Measurements from ENCODE around the gene HHIPL1. TPM values are rescaled to one million over a fixed set of nuclear protein-coding genes. Genes with fewer than 3 reads are reported as not detected.

The HHIPL1 gene
- total RNA-seq, 1 experiment from 2014 or later = 2.1 TPM

GRCh38 chr14:99716091-99716849 is 71.3 kb downstream of the HHIPL1 start:
- DNase-seq (ENCODE audit: low read depth, low spot score) (no peak), ATAC-seq (no peak)
- no peaks in the 10 kb centered on the region for H3K27me3 ChIP-seq (ENCODE audit: control insufficient read depth, insufficient read depth, low read length)
- H3K4me3 ChIP-seq (ENCODE audit: low read depth in 2 of 2, low read length in 2 of 2) = no peak overlapping the region
- no peak overlapping the region for H3K27ac ChIP-seq (ENCODE audit: low read length)
- H3K4me1 ChIP-seq (ENCODE audit: control insufficient read depth, insufficient read depth, low read length) = no peaks in the 10 kb centered on the region
- no peaks in the 10 kb centered on the region for H3K9me3 ChIP-seq (ENCODE audit: control insufficient read depth, insufficient read depth, low read depth, low read length)
- BruUV-seq (replicated peaks) = no TSS peak
- intact Hi-C loops (cut with micrococcal nuclease; ENCODE audit: unreplicated experiment) (no loop called here), in situ Hi-C loops (cut with HindIII; ENCODE audit: low pct_unique_long_range_greater_than_20kb, low sequenced_read_pairs) (no loop called here)
- TF ChIP-seq, protein P1, sequence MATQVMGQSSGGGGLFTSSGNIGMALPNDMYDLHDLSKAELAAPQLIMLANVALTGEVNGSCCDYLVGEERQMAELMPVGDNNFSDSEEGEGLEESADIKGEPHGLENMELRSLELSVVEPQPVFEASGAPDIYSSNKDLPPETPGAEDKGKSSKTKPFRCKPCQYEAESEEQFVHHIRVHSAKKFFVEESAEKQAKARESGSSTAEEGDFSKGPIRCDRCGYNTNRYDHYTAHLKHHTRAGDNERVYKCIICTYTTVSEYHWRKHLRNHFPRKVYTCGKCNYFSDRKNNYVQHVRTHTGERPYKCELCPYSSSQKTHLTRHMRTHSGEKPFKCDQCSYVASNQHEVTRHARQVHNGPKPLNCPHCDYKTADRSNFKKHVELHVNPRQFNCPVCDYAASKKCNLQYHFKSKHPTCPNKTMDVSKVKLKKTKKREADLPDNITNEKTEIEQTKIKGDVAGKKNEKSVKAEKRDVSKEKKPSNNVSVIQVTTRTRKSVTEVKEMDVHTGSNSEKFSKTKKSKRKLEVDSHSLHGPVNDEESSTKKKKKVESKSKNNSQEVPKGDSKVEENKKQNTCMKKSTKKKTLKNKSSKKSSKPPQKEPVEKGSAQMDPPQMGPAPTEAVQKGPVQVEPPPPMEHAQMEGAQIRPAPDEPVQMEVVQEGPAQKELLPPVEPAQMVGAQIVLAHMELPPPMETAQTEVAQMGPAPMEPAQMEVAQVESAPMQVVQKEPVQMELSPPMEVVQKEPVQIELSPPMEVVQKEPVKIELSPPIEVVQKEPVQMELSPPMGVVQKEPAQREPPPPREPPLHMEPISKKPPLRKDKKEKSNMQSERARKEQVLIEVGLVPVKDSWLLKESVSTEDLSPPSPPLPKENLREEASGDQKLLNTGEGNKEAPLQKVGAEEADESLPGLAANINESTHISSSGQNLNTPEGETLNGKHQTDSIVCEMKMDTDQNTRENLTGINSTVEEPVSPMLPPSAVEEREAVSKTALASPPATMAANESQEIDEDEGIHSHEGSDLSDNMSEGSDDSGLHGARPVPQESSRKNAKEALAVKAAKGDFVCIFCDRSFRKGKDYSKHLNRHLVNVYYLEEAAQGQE (IDR thresholded peaks at IDR 0.05; ENCODE audit: insufficient read depth in 1 of 2, low read depth in 2 of 2, low read length in 1 of 2) = no peak
- TF ChIP-seq POLR2AphosphoS5 (IDR thresholded peaks at IDR 0.05; ENCODE audit: low read depth, low read length) = no peak
- TF ChIP-seq SIN3A (IDR thresholded peaks at IDR 0.05; ENCODE audit: borderline replicate concordance, insufficient read depth, low read depth, low read length) = no peak
- no peak for TF ChIP-seq TCF7L2 (IDR thresholded peaks at IDR 0.05; ENCODE audit: low read depth, low read length)
- TF ChIP-seq CTCF (IDR thresholded peaks at IDR 0.05) = no peak
- ChIA-PET CTCF (interaction anchor here (0.8 kb wide), 1 partner anchor 28 kb away, joined by 3 read pairs; no protein-coding TSS in a partner anchor), POLR2A (no interaction called here)
- H3K36me3 ChIP-seq (ENCODE audit: control insufficient read depth, insufficient read depth, low read length) = no peaks in the 10 kb centered on the region

DNA sequence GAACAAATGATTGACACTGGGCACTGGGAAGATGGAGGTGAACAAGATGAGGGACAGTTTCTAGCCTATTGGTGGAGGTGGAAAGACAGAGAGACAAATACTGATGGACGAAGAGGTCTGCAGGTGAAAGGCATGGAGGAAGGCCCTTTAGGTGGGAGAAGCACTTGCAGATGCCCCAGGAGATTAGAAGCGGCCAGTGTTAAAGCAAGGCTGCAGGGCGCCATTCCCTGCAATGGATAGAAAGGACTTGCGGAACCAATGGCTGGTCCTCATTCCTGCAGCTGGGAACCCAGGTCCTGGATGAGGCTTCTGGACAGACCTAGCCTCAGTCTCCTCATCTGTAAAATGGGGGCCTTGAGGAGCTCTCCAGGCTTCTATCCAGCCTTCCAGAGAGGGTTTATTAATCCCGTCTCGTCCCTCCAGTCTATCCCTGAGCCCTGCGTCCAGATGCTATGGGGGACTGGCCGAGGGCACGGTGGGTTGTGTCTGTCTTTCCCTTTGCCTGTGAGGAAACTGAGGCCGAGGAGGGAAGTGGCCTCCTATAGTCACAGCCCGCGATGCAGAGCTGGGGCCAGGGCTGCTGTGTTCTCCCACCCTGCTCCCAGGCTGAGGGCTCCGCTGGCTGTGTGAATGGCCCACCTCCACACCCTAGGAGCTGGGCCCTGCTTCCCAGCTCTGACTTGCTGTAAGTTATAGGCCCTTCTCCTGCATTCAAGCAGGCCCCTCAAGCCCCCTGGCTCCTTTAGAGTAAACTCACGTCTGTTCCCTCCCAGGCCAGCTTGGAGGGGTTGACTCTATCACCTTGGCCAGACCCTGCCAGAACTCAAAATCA is 72.1 kb downstream of the HHIPL1 start:
- Histone ChIP-seq H3K4me3 (ENCODE audit: low read depth in 2 of 2, low read length in 2 of 2) (no peak overlapping the region), H3K4me1 (ENCODE audit: control insufficient read depth, insufficient read depth, low read length) (no peaks in the 10 kb centered on the region), H3K9me3 (ENCODE audit: control insufficient read depth, insufficient read depth, low read depth, low read length) (no peaks in the 10 kb centered on the region), H3K27me3 (ENCODE audit: control insufficient read depth, insufficient read depth, low read length) (no peaks in the 10 kb centered on the region), H3K27ac (ENCODE audit: low read length) (no peak overlapping the region), H3K36me3 (ENCODE audit: control insufficient read depth, insufficient read depth, low read length) (no peaks in the 10 kb centered on the region)
- POLR2A ChIA-PET = no interaction called here
- DNase-seq (ENCODE audit: low read depth, low spot score) = no peak
- ATAC-seq = no peak
- no peak for TF ChIP-seq SIN3A (IDR thresholded peaks at IDR 0.05; ENCODE audit: borderline replicate concordance, insufficient read depth, low read depth, low read length)
- BruUV-seq (replicated peaks) = no TSS peak
- intact Hi-C loops (cut with micrococcal nuclease; ENCODE audit: unreplicated experiment) (no loop called here), in situ Hi-C loops (cut with HindIII; ENCODE audit: low pct_unique_long_range_greater_than_20kb, low sequenced_read_pairs) (no loop called here)
- CTCF ChIA-PET = no interaction called here

DNA sequence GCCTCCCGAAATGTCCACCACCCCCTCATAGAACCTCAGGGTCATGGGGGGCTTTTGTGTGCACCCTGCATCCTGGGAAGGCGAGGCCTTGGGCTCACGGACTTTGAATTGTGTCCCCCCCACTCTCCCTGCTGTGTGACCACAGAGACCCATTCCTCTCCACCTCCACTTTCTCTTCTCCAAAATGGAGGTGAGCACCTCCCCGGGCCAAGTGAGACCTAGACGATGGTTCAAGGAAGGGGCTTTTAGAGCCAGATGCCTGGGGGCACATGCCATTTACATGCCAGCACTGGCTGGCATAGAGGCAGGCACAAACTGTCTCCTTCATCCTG is 72.7 kb downstream of the HHIPL1 start:
- no peaks in the 10 kb centered on the region for H3K9me3 ChIP-seq (ENCODE audit: control insufficient read depth, insufficient read depth, low read depth, low read length)
- TF ChIP-seq TCF7L2 (IDR thresholded peaks at IDR 0.05; ENCODE audit: low read depth, low read length) = no peak
- no peak for TF ChIP-seq POLR2AphosphoS5 (IDR thresholded peaks at IDR 0.05; ENCODE audit: low read depth, low read length)
- TF ChIP-seq, protein P1 (IDR thresholded peaks at IDR 0.05; ENCODE audit: insufficient read depth in 1 of 2, low read depth in 2 of 2, low read length in 1 of 2) = no peak
- TF ChIP-seq CTCF (IDR thresholded peaks at IDR 0.05) = no peak
- no peak for TF ChIP-seq SIN3A (IDR thresholded peaks at IDR 0.05; ENCODE audit: borderline replicate concordance, insufficient read depth, low read depth, low read length)
- intact Hi-C loops (cut with micrococcal nuclease; ENCODE audit: unreplicated experiment) = no loop called here
- in situ Hi-C loops (cut with HindIII; ENCODE audit: low pct_unique_long_range_greater_than_20kb, low sequenced_read_pairs) = no loop called here
- H3K4me3 ChIP-seq (ENCODE audit: low read depth in 2 of 2, low read length in 2 of 2) = no peak overlapping the region
- no TSS peak for BruUV-seq (replicated peaks)
- no peaks in the 10 kb centered on the region for H3K36me3 ChIP-seq (ENCODE audit: control insufficient read depth, insufficient read depth, low read length)
- POLR2A ChIA-PET = no interaction called here
- no peak overlapping the region for H3K27ac ChIP-seq (ENCODE audit: low read length)
- ATAC-seq (no peak), DNase-seq (ENCODE audit: low read depth, low spot score) (no peak)
- CTCF ChIA-PET = no interaction called here
- H3K27me3 ChIP-seq (ENCODE audit: control insufficient read depth, insufficient read depth, low read length) = no peaks in the 10 kb centered on the region
- no peaks in the 10 kb centered on the region for H3K4me1 ChIP-seq (ENCODE audit: control insufficient read depth, insufficient read depth, low read length)
